Stimulated activated effector memory CD8-positive, alpha-beta T cell treated with anti-CD3 and anti-CD28 coated beads, Interleukin-12 subunit alpha, Interleukin-12 subunit beta, amount 100 ng/mL, for 72 hours (primary cell): ENCODE results near the gene AGBL4.

ENCODE experiments used
- ATAC-seq: fragments of 150-1000 bp; cut with Tn5 transposase; 2 replicates; pipeline ENCODE4 v1.10.0; 2021
- DNase-seq, 2 donors: peaks; one replicate each; pipeline ENCODE4 v3.0.0; 2021 to 2022; ENCODE audit warnings: low spot score in 2 of 2
- H3K27ac Mint-ChIP-seq: one replicate; pipeline ENCODE4 v1.8.0; 2022; ENCODE audit warnings: mild to moderate bottlenecking, mixed read lengths
- H3K36me3 Mint-ChIP-seq: one replicate; pipeline ENCODE4 v1.8.0; 2022; ENCODE audit warnings: mild to moderate bottlenecking, mixed read lengths
- H3K4me1 Mint-ChIP-seq: one replicate; pipeline ENCODE4 v1.8.0; 2022; ENCODE audit warnings: mixed read lengths
- H3K4me3 Mint-ChIP-seq: one replicate; pipeline ENCODE4 v1.8.0; 2022; ENCODE audit warnings: mild to moderate bottlenecking, mixed read lengths
- H3K9me3 Mint-ChIP-seq: one replicate; pipeline ENCODE4 v1.8.0; 2022; ENCODE audit warnings: mixed read lengths

The AGBL4 gene

DNA sequence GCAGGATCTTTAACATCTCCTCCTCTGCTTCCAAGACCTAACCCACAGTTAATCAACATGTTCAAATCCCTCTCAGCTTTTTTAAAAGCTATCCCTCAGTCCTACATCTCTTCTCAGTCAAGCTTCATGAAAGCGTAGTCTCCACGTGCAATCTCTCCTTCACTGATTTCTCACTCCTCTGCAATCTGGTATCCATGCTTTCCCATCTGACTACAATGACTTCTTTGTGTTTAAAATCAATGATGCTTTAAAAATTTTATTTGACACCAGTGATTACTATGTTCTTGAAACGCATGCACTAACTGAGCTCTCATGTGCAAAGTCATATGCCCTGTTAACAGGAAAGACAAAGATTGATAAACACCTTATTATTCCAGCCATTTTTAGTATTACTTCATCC, 1179.6 kb downstream of the AGBL4 start:
- H3K36me3 Mint-ChIP-seq, result no peaks in the 10 kb centered on the region
- H3K9me3 Mint-ChIP-seq, result no peaks in the 10 kb centered on the region
- ATAC-seq (no peak), DNase-seq (no peak)
- H3K27ac Mint-ChIP-seq, result no peak overlapping the region
- H3K4me3 Mint-ChIP-seq, result no peak overlapping the region
- no peaks in the 10 kb centered on the region for H3K4me1 Mint-ChIP-seq

GRCh38 chr1:48841966-48842365, 1181.8 kb downstream of the AGBL4 start:
- ATAC-seq (no peak), DNase-seq (no peak)
- Mint-ChIP-seq H3K27ac (no peak overlapping the region), H3K4me1 (no peaks in the 10 kb centered on the region), H3K36me3 (no peaks in the 10 kb centered on the region), H3K4me3 (no peak overlapping the region), H3K9me3 (no peaks in the 10 kb centered on the region)

- DNase-seq (no peak), ATAC-seq (no peak)
- Mint-ChIP-seq H3K36me3 (no peaks in the 10 kb centered on the region), H3K27ac (no peak overlapping the region), H3K4me3 (no peak overlapping the region), H3K9me3 (no peaks in the 10 kb centered on the region), H3K4me1 (no peaks in the 10 kb centered on the region)
These were observed 1182.3 kb downstream of the AGBL4 start for GRCh38 chr1:48841461-48841860.

DNA sequence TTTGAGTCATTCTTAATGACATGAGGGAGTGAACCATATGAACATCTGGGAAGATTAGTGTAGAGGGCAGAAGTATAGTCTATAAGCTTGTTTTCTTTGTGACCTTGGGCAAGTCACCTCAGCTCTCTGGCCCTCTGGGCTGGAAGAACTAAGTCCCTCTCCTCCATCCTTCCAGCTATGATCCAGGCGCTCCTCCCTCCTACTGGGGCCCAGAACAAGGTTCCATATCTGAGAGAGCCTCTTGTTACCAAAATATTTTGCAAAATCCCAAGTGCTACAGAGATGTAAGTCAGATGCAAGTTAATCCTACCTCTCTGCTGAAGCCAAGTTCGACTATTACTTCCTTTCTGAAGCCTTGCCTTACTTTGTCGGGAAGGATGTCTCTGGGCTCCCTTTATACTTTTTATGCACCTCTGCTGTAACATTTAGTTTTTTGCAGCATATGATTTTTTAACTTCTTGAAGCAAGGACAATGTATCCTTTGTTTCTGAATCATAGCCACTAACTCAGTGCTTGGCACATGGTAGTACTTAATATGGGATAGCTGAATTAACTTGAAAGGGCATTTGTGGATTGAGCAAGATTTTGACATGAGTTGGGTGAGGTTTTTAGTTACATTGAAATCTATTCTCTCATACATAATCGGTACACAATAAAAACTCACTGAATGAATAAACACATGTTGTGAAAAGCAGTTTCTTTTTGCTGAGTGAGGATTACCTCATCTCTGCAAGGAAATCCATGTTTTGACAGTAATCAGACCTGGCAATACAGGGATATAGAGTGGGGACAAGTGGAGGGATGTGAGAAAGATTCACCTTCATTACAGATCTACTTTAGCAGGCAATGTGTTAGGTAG, 1192.4 kb downstream of the AGBL4 start:
- H3K4me3 Mint-ChIP-seq, result no peak overlapping the region
- H3K4me1 Mint-ChIP-seq, result no peaks in the 10 kb centered on the region
- no peaks in the 10 kb centered on the region for H3K36me3 Mint-ChIP-seq
- DNase-seq (no peak), ATAC-seq (no peak)
- no peak overlapping the region for H3K27ac Mint-ChIP-seq
- H3K9me3 Mint-ChIP-seq, result no peaks in the 10 kb centered on the region

DNA sequence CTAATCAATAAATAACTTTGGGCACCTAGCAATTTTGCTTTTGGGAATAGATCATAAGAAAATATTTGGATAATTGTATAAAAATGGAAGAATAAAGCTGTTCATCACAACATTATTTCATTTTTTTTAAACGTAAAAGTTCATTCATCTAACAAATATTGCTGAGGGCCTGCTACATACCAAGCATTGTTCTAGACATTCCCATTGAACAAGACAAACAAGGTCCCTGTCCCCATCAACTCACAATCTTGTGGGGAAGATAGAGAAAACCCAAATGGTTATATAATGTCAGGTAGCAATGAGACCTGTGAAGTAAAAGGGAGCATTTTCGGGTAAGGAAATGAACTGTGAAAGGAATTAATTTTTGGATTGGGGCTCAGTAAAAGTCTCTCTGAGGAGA, 1193.0 kb downstream of the AGBL4 start:
- H3K27ac Mint-ChIP-seq, result no peak overlapping the region
- ATAC-seq, result no peak
- H3K36me3 Mint-ChIP-seq, result no peaks in the 10 kb centered on the region
- H3K4me3 Mint-ChIP-seq, result no peak overlapping the region
- no peaks in the 10 kb centered on the region for H3K4me1 Mint-ChIP-seq
- no peaks in the 10 kb centered on the region for H3K9me3 Mint-ChIP-seq
- DNase-seq, result no peak

DNA sequence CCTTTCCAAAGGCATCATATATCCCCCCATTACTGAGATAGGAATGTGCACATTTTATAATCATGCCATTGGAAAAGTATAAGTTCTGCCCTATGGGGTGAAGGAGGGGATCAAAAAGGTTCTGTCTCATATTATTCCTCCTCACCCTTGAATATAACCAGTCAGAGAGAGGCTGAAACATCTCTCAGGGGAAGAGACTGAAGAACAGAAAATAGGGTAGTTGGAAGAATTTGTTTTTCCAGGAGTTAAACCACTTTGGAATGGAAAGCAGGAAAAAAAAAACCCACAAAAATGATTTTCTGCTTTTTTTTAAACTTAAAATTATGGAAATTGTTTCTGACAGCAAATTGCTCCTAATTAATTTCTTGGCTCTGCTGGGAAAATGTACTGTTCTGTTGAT, 1194.3 kb downstream of the AGBL4 start:
- no peak overlapping the region for H3K27ac Mint-ChIP-seq
- ATAC-seq, result no peak
- H3K36me3 Mint-ChIP-seq, result no peaks in the 10 kb centered on the region
- no peaks in the 10 kb centered on the region for H3K4me1 Mint-ChIP-seq
- no peaks in the 10 kb centered on the region for H3K9me3 Mint-ChIP-seq
- no peak for DNase-seq
- no peak overlapping the region for H3K4me3 Mint-ChIP-seq

DNA sequence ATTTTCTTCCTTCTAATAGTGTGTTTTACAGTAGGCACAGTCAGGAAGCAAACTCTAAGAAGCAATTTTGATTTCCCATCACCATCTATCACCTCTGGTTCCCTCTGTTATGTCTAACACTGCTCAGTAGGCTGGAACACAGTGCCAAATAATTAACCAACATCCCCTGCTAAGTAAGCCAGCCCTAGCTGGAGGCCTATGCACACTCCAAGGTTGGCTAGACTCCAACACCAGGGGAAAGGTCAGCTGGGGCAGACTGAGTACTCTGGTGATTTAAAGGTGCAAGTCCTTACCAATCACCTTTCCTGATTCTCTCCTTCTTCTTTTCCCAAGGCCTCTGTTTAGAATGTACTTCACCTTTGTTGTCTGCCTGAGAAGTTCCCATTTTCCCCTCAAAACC, 1200.6 kb downstream of the AGBL4 start:
- no peak overlapping the region for H3K4me3 Mint-ChIP-seq
- H3K4me1 Mint-ChIP-seq, result no peaks in the 10 kb centered on the region
- no peaks in the 10 kb centered on the region for H3K9me3 Mint-ChIP-seq
- no peak for ATAC-seq
- H3K36me3 Mint-ChIP-seq, result no peaks in the 10 kb centered on the region
- no peak for DNase-seq
- no peak overlapping the region for H3K27ac Mint-ChIP-seq

- ATAC-seq, result no peak
- no peak overlapping the region for H3K27ac Mint-ChIP-seq
- DNase-seq, result no peak
- no peaks in the 10 kb centered on the region for H3K36me3 Mint-ChIP-seq
- no peaks in the 10 kb centered on the region for H3K4me1 Mint-ChIP-seq
- H3K9me3 Mint-ChIP-seq, result no peaks in the 10 kb centered on the region
- no peak overlapping the region for H3K4me3 Mint-ChIP-seq
These were observed 1203.3 kb downstream of the AGBL4 start for GRCh38 chr1:48820491-48820890.

- H3K36me3 Mint-ChIP-seq, result no peaks in the 10 kb centered on the region
- no peaks in the 10 kb centered on the region for H3K9me3 Mint-ChIP-seq
- ATAC-seq, result peak; percentile 31
- no peaks in the 10 kb centered on the region for H3K4me1 Mint-ChIP-seq
- H3K27ac Mint-ChIP-seq, result no peak overlapping the region
- no peak overlapping the region for H3K4me3 Mint-ChIP-seq
- DNase-seq, result peak in 1 of 2 donors; percentile 47
These were observed 1206.1 kb downstream of the AGBL4 start for GRCh38 chr1:48817505-48818114.

- ATAC-seq (no peak), DNase-seq (no peak)
- H3K27ac Mint-ChIP-seq, result no peak overlapping the region
- H3K9me3 Mint-ChIP-seq, result peaks cover 3% of the 10 kb centered on the region
- no peaks in the 10 kb centered on the region for H3K36me3 Mint-ChIP-seq
- H3K4me1 Mint-ChIP-seq, result no peaks in the 10 kb centered on the region
- no peak overlapping the region for H3K4me3 Mint-ChIP-seq
These were observed 1213.0 kb downstream of the AGBL4 start for GRCh38 chr1:48810740-48811139.

DNA sequence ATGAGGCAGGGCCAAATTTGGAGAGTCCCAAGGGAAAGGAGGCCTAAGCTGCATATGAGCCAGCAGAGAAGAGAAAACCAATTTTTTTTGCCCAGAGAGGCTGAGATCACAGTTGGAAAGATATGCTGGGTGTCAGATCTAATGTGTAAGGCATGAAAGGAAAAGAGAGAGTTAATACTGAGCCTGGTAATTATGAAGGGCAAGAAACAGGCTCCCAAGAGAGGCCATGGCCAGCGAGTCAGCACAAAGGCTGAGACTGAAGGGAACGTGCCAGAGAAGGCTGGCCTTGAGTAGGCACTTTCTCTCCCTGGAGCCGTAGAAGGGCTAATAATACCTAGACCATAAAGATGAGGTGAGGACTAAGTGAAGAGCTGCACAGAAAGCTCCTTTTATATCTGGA, 1215.3 kb downstream of the AGBL4 start:
- H3K9me3 Mint-ChIP-seq, result peaks cover 3% of the 10 kb centered on the region
- no peak overlapping the region for H3K4me3 Mint-ChIP-seq
- DNase-seq (no peak), ATAC-seq (no peak)
- no peaks in the 10 kb centered on the region for H3K4me1 Mint-ChIP-seq
- no peaks in the 10 kb centered on the region for H3K36me3 Mint-ChIP-seq
- no peak overlapping the region for H3K27ac Mint-ChIP-seq

DNA sequence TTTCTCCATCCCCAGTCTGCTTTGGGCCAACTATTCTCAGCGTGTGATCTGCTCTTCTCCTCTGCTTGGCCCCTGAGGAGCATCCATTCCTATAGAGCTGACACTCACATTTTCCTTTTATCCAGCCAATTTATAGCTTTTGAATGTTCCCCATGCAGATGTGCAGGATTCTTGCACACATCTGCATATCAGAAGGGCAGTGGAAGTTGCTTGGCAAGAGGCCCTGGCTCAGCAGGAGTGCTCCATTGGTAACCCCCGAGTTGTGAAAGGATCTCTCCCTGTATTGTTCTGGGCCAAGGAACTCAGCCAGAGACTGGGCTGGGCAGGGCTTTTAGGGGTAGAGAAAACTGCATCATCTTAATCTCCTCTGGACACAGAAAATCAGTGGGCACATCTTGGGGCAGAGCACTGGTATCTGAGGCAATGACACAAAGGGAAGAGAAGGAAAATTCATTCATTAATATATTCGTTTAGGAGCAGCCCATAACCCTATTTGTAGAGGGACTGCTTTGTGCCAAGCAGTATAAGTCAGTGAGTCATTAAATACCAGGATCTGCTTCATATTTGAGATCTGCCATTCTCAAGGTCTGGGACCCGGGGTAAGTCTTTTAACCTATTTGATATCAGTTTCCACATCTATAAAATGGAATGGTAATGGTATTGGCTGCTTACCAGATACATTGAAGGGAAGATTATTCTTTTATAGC, 1216.0 kb downstream of the AGBL4 start:
- Mint-ChIP-seq H3K27ac (no peak overlapping the region), H3K4me1 (no peaks in the 10 kb centered on the region), H3K36me3 (no peaks in the 10 kb centered on the region), H3K4me3 (no peak overlapping the region), H3K9me3 (peaks cover 3% of the 10 kb centered on the region)
- ATAC-seq, result no peak
- no peak for DNase-seq

DNA sequence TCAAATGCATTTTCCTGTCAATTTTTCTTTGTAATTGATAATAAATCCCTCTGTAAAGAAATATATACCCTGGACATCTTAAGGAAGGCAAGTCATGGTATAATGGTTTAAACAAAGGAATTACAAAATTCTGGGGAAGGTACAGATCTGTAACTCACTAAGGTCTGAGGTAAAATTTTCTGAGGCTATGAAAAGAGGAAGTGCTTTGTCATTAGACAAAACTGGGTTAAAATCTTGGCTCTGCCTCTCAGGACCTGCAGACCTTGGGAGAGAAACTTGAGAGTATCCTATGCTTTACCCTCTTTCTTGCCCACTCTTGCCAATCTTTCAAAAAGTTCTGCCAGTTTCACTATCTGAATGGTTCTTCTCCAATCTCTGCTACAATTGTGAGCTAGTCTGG, 1220.3 kb downstream of the AGBL4 start:
- no peaks in the 10 kb centered on the region for H3K4me1 Mint-ChIP-seq
- peaks cover 5% of the 10 kb centered on the region for H3K9me3 Mint-ChIP-seq
- no peak for ATAC-seq
- no peak for DNase-seq
- no peak overlapping the region for H3K4me3 Mint-ChIP-seq
- no peak overlapping the region for H3K27ac Mint-ChIP-seq
- no peaks in the 10 kb centered on the region for H3K36me3 Mint-ChIP-seq

GRCh38 chr1:48794816-48795215, 1228.9 kb downstream of the AGBL4 start:
- H3K9me3 Mint-ChIP-seq, result peaks cover 9% of the 10 kb centered on the region
- H3K27ac Mint-ChIP-seq, result no peak overlapping the region
- ATAC-seq (peak; percentile 31), DNase-seq (no peak)
- no peaks in the 10 kb centered on the region for H3K36me3 Mint-ChIP-seq
- no peaks in the 10 kb centered on the region for H3K4me1 Mint-ChIP-seq
- no peak overlapping the region for H3K4me3 Mint-ChIP-seq

DNA sequence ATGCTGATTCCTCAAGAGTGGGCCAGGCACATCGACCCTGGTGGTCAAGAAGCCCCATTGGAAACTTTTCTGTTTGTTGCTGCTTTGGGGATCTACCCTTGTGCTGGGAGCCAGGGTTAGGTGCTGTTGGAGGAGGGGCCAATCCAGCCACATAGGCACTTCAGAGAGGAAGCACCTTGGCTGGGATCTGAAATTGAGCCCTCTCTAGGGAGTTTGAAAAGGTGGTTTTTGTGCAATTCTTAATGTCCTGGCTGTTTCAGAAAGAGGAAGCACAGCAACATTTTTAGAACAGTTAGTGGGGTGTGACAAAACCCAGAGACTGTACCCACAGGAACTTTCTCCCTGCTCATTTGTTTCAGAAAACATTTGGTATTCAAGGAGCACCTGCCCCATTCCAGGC, 1229.9 kb downstream of the AGBL4 start:
- Mint-ChIP-seq H3K4me1 (no peaks in the 10 kb centered on the region), H3K36me3 (no peaks in the 10 kb centered on the region), H3K4me3 (no peak overlapping the region), H3K9me3 (peaks cover 9% of the 10 kb centered on the region), H3K27ac (no peak overlapping the region)
- DNase-seq (no peak), ATAC-seq (peak; percentile 20)

GRCh38 chr1:48792961-48793360, 1230.8 kb downstream of the AGBL4 start:
- no peaks in the 10 kb centered on the region for H3K4me1 Mint-ChIP-seq
- H3K27ac Mint-ChIP-seq, result no peak overlapping the region
- peaks cover 9% of the 10 kb centered on the region for H3K9me3 Mint-ChIP-seq
- DNase-seq, result no peak
- no peak for ATAC-seq
- no peaks in the 10 kb centered on the region for H3K36me3 Mint-ChIP-seq
- no peak overlapping the region for H3K4me3 Mint-ChIP-seq
